HG03457 (cell line): ENCODE measurements around the gene CUBN.
"Not testable (repeated sequence)": the region's sequence is repeated elsewhere in the genome, so short reads cannot be mapped to it uniquely, and the experiment has no call there.

ENCODE experiments used
- ATAC-seq: cut with Tn5 transposase; IDR thresholded peaks from one replicate; pipeline ENCODE4 v1.9.1; 2021; ENCODE audit warnings: moderate number of reproducible peaks; ENCODE audit not compliant: unreplicated experiment

The CUBN gene

DNA sequence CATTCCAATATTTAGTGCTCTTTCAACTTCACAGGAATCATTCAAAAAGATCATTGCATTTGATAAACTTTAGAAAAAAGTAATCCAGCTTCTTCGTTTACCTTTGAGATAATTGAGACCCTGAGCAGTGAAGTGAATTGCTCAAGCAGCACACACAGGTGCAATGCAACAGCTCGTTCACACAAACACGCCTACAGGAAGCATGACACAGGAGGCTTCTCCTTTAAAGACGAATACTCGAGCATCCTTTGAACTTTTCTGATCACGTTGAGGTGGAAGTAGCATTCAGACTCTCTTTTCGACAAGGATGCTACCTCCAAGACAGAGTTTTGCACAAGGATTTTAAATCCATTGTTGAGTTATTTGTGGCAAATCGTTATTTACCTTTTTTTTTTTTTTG lies 294.4 kb downstream of the CUBN start:
- ATAC-seq: no peak

DNA sequence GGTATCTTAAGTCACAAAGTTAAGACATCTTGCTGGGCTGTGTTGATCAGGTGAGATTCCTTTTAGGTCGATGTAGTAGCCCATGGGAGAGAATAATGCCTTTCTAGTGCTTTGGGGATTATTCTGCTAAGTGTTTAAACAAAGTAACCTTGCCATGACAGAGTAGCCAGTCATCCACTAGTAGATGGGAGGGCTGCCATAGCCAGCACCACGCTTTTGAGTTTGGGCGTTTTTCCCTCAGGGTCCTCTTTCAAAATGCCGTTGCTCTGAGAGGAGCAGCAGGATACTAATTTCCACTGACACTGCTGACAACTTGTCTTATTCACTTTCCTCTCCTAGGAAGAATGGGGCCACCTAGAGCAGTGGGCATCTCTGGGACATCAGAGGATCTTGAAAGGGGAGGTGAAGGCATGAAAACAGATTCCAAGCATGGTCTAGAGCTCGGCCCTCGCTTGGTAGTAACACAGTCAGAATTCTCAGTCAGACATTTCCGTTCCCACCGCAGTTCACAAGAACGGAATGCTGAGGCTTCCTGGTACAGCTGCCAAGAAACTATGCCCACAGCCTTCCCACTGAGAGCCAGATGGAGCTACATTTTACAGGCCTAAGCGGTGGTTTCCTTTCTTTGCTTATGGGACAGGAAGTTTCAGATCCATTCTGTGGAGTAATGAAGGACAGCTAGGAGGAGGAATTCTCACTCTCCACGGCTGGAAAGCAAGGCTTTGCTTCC lies 297.1 kb downstream of the CUBN start:
- no peak for ATAC-seq

DNA sequence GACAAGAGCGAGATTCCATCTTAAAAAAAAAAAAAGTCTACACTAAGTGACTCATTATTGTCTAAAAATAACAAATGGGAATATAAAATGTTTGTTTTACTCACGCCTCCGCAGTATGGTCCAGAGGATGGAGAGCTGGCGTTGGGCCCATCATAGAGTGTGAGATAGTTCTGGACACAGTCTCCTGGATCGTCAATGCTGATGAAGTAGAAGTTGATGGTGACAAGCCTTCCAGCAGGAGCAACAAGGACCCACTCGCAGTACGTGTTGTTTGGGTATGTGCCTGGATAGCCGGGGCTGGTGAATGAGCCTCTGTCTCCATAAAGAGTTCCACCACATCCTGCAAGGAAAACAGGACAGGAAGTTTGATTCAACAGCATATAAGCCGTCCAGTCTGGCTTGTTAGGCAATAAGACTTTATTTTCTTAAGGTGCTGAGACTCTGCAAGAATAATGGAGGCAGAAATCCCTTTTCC lies 300.9 kb downstream of the CUBN start:
- no peak for ATAC-seq

DNA sequence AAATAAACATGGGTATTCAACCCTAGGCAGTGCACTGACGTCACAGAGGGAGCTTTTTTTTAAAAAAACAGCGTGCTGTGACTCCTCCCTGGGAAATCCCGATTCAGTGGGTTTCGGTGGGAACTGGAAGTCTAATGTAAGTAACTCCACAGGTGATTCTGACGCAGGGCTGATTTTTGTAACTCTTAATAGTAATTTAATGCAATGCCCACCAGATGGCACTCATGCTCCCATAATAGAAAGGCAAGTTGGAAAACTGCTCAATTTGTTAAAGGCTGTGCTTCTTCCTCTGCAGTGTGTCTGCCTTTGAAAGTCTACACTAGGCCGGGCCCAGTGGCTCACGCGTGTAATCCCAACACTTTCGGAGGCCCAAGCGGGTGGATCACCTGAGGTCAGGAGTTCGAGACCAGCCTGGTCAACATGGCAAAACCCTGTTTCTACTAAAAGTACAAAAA lies 301.5 kb downstream of the CUBN start:
- ATAC-seq: no peak

DNA sequence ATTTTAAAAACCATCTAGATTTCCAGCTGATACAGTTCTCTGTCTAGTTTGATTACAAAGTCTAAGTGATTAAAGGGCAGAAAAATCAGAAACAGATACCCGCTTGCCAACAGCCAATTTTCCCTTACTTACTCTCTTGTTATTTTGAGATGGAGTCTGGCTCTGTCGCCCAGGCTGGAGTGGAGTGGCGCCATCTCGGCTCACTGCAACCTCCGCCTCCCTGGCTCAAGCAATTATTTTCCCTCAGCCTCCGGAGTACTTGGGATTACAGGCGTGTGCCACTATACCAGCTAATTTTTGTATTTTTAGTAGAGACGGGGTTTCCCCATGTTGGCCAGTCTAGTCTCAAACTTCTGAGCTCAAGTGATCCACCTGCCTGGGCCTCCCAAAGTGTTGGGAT lies 302.1 kb downstream of the CUBN start:
- ATAC-seq: not testable (repeated sequence)

DNA sequence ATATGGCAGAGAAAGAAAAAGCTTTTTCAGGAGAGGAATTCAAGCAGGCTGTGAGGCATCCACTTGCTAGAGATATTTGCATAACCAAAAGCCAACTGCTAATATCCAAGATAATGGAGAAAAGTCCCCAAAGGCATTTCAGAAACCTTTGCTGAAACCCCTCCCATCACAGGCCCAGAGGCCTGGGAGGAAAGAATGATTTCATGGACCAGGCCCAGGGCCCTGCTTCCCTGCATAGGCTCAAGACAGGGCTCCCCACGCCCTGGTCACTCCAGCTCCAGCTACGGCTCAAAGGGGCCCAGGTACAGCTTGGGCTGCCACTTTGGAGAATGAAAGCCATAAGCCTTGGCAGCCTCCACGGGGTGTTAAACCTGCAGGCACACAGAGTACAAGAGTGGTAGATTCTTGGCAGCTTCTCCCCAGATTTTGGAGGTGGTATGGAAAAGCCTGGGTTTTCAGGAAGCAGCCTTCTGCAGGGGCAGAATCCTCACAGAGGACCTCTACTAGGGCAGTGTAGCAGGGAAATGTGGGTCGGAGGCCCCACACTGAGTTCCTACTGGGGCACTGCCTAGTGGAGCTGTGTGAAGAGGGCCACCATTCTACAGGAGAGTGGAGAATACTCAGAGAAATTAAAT lies 306.8 kb downstream of the CUBN start:
- ATAC-seq: no peak

GRCh38 chr10:16822027-16822426 lies 307.6 kb downstream of the CUBN start:
- no peak for ATAC-seq

DNA sequence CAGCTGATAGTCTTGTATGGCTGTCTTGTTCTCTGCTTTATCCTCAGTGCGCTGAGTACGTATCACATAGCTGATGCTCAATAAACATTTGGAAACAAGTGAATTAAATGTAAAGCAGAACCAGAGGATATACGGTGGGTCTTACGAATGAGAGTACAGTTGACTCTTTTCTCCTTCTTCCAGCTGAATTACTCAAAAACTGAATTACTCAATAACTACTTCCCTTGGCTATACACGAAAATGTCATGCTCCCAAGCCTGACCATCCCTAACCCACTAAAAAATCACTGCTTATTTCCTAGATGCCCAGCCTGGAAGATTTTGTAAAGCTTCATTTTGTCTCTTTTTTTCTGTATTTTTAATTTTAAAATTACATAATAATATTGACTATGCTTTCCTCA lies 309.2 kb downstream of the CUBN start:
- no peak for ATAC-seq

- no peak for ATAC-seq
Observed at GRCh38 chr10:16820018-16820417, 309.6 kb downstream of the CUBN start.

GRCh38 chr10:16819436-16819835 lies 310.2 kb downstream of the CUBN start:
- no peak for ATAC-seq

DNA sequence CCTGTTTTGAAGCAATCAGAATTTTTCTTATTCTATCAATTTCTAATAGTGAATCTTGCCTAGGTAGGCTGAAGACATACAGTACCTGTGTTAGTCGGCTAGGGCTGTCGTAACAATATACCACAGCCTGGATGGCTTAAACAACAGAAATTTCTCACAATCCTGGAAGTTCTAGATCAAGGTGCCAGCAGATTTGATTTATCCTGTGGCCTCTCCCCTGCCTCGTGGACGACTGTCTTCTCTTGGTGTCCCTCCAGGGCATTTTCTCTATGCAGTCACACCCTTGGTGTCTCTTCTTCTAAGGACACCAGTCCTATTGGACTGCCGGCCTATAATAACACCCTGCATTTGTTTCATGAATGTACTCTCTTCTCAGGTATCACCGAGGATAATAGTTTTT lies 310.6 kb downstream of the CUBN start:
- no peak for ATAC-seq

DNA sequence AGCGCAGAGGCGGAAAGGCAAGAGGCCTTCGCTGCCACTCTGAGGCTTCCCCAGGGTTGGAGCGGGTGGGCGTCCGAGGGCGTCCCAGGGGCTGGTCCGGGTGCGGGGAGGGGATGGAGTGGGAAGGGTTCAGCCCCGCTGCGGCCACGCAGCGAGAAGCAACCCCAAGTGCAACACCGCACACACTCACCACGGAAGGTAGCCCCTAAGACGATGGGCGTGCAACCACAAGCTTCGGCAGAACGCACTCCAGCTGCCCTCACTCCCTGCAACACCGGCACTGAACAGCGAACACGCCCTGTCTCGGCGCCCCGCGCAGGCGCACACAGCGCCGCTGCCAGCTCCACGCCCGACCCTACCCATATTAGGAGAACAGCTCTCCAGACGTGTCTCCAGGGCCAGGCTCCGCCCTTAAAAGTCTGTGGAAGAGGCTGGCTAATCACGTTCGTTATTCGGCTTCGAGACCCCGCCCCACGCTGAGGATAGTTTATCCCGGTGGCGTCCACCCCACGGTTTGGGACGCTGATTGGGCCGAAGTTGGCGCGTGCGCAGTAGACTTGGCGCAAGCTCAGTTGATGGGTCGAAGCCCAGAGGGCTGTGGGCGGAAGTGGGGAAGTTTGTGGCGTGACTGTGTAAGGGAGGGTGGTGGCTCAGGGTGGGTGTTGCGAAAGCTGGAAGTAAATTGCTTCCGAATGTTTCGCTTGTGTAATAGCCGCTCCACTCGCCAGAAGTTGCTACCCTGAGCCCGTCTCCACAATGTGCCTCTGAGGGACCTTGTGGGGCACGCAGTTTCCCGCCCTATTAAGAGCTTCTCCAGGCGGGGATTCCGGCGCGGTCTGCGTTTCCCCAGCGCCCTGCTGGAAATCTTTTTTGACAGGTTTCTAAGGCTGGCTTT lies 312.2 kb downstream of the CUBN start, which contains the start of gene RSU1:
TSS of gene RSU1 (minus strand) at position 300 of the 895 bp plus-strand sequence. CDS start 343 bp downstream, outside the sequence.
- ATAC-seq: peak; percentile 97

DNA sequence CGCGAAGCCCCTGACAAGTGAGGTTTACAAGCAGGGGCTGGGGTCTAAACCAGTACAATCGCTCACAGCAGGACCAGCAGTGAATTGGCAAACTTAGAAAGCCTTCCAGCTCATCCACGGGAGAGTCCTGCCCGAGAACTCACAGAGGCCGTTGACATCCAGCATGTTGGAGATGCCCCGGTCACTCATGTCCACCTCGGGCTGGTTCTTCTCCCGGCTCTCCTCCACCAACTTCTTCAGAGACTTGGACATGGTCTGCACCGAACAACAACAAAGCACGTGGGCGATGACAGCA lies 312.8 kb downstream of the CUBN start:
- ATAC-seq: no peak

- no peak for ATAC-seq
Observed at GRCh38 chr10:16816171-16816570, 313.4 kb downstream of the CUBN start.

GRCh38 chr10:16814012-16814411 lies 315.6 kb downstream of the CUBN start:
- ATAC-seq: no peak

- ATAC-seq: no peak
Observed at GRCh38 chr10:16812676-16813075, 316.9 kb downstream of the CUBN start.

GRCh38 chr10:16811765-16812164 lies 317.8 kb downstream of the CUBN start:
- no peak for ATAC-seq

DNA sequence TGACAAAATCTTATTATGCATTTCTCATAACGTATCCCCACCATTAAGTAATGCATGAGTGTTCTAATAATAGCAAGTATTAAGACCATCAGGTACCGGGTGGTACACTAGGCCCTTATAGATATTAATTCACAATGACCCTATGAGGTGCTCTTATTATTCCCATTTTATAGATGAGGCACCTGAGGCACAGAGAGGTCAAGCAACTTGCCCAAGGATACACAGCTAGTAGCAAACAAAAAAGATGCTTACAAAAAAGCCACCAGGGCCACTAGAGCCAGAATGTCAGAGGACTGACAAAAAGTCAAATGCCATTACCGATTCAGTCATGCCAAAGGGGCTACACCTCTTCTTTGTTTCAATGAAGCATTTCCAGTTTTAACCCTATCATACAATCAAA lies 318.3 kb downstream of the CUBN start:
- ATAC-seq: no peak

- ATAC-seq: peak; percentile 71
Observed at GRCh38 chr10:16809074-16809718, 320.4 kb downstream of the CUBN start.

- no peak for ATAC-seq
Observed at GRCh38 chr10:16804123-16804522, 325.5 kb downstream of the CUBN start.

DNA sequence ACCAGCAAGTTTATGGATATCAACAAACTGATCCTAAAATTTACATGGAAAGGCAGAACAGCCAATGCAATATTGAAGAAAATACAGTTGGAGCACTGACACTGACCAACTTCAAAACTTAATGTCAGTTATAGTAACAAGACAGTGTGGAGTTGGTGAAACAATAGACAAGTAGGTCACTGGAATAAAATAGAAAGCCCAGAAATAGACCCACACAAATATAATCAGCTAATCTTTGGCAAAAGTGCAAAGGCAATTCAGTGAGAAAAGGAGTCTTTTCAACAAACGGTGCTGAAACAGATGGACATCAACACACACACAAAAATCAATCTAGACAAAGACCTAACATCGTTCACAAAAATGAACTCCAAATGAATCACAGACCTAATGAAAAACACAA lies 326.1 kb downstream of the CUBN start:
- no peak for ATAC-seq
